ENCODE results near the gene SYNPO2.
"Not testable (repeated sequence)": the region's sequence is repeated elsewhere in the genome, so short reads cannot be mapped to it uniquely, and the experiment has no call there.

Gene SYNPO2

GRCh38 chr4:119022520-119022919, 133.9 kb downstream of the SYNPO2 start:
- DNase-seq (ENCODE audit: low read depth, low spot score); H3K4me3 ChIP-seq (ENCODE audit: low read length): not testable (repeated sequence)

GRCh38 chr4:119024102-119024501, 135.4 kb downstream of the SYNPO2 start:
- no peak overlapping the region for H3K4me3 ChIP-seq (ENCODE audit: low read length)
- no peak for DNase-seq (ENCODE audit: low read depth, low spot score)

- no peak for DNase-seq (ENCODE audit: low read depth, low spot score)
- no peak overlapping the region for H3K4me3 ChIP-seq (ENCODE audit: low read length)
These were observed 136.8 kb downstream of the SYNPO2 start for GRCh38 chr4:119025420-119025819.

- H3K4me3 ChIP-seq (ENCODE audit: low read length): no peak overlapping the region
- no peak for DNase-seq (ENCODE audit: low read depth, low spot score)
These were observed 137.4 kb downstream of the SYNPO2 start for GRCh38 chr4:119025916-119026661.

- no peak overlapping the region for H3K4me3 ChIP-seq (ENCODE audit: low read length)
- no peak for DNase-seq (ENCODE audit: low read depth, low spot score)
These were observed 138.2 kb downstream of the SYNPO2 start for GRCh38 chr4:119026662-119027444.

GRCh38 chr4:119027811-119028210, 139.2 kb downstream of the SYNPO2 start:
- DNase-seq (ENCODE audit: low read depth, low spot score): no peak
- H3K4me3 ChIP-seq (ENCODE audit: low read length): no peak overlapping the region

- no peak for DNase-seq (ENCODE audit: low read depth, low spot score)
- H3K4me3 ChIP-seq (ENCODE audit: low read length): no peak overlapping the region
These were observed 139.6 kb downstream of the SYNPO2 start for GRCh38 chr4:119028296-119028695.

GRCh38 chr4:119029847-119030535, 141.3 kb downstream of the SYNPO2 start:
- DNase-seq (ENCODE audit: low read depth, low spot score): no peak
- H3K4me3 ChIP-seq (ENCODE audit: low read length): no peak overlapping the region

- no peak for DNase-seq (ENCODE audit: low read depth, low spot score)
These were observed 141.9 kb downstream of the SYNPO2 start for GRCh38 chr4:119030536-119030890.

GRCh38 chr4:119031218-119031617, 142.6 kb downstream of the SYNPO2 start:
- no peak overlapping the region for H3K4me3 ChIP-seq (ENCODE audit: low read length)
- no peak for DNase-seq (ENCODE audit: low read depth, low spot score)

More at GRCh38 chr4:119030536-119030890, 141.9 kb downstream of the SYNPO2 start:
- H3K4me3 ChIP-seq (ENCODE audit: low read length): no peak overlapping the region

GRCh38 chr4:119032921-119033685, 144.4 kb downstream of the SYNPO2 start:
- H3K4me3 ChIP-seq (ENCODE audit: low read length): no peak overlapping the region
- no peak for DNase-seq (ENCODE audit: low read depth, low spot score)

- H3K4me3 ChIP-seq (ENCODE audit: low read length): no peak overlapping the region
- no peak for DNase-seq (ENCODE audit: low read depth, low spot score)
These were observed 145.8 kb downstream of the SYNPO2 start for GRCh38 chr4:119034276-119035008.

- no peak overlapping the region for H3K4me3 ChIP-seq (ENCODE audit: low read length)
- no peak for DNase-seq (ENCODE audit: low read depth, low spot score)
These were observed 147.5 kb downstream of the SYNPO2 start for GRCh38 chr4:119035951-119036737.

GRCh38 chr4:119037709-119038108, 149.1 kb downstream of the SYNPO2 start:
- no peak overlapping the region for H3K4me3 ChIP-seq (ENCODE audit: low read length)
- no peak for DNase-seq (ENCODE audit: low read depth, low spot score)

GRCh38 chr4:119038116-119038841, 149.6 kb downstream of the SYNPO2 start:
- H3K4me3 ChIP-seq (ENCODE audit: low read length): no peak overlapping the region
- DNase-seq (ENCODE audit: low read depth, low spot score): no peak

GRCh38 chr4:119039160-119039559, 150.5 kb downstream of the SYNPO2 start:
- no peak overlapping the region for H3K4me3 ChIP-seq (ENCODE audit: low read length)
- no peak for DNase-seq (ENCODE audit: low read depth, low spot score)

GRCh38 chr4:119039779-119040178, 151.1 kb downstream of the SYNPO2 start:
- no peak for DNase-seq (ENCODE audit: low read depth, low spot score)
- no peak overlapping the region for H3K4me3 ChIP-seq (ENCODE audit: low read length)
